ENCODE measurements around the gene MSH6.

Gene MSH6

GRCh38 chr2:47801118-47801517, 18.2 kb downstream of the MSH6 start:
- no peaks in the 10 kb centered on the region for H3K27me3 ChIP-seq (ENCODE audit: control insufficient read depth in 5 of 5, insufficient read depth in 4 of 5, low read length in 5 of 5)
- H3K9me3 ChIP-seq (ENCODE audit: control insufficient read depth in 5 of 5, low read length in 5 of 5), result peaks cover 0 to 10% (median 8%) of the 10 kb centered on the region in 5 donors
- no peak overlapping the region for H3K9ac ChIP-seq (ENCODE audit: low read length in 5 of 5)
- H3K4me3 ChIP-seq (ENCODE audit: low read depth in 1 of 5, low read length in 5 of 5), result no peak overlapping the region
- H3K36me3 ChIP-seq (ENCODE audit: control insufficient read depth in 5 of 5, insufficient read depth in 5 of 5, low read length in 5 of 5), result peaks cover 52 to 94% (median 86%) of the 10 kb centered on the region in 5 donors
- peaks cover 0 to 10% (median 3%) of the 10 kb centered on the region in 5 donors for H3K4me1 ChIP-seq (ENCODE audit: control insufficient read depth in 5 of 5, insufficient read depth in 5 of 5, low read length in 5 of 5)
- H3K27ac ChIP-seq (ENCODE audit: low read depth, low read length), result no peak overlapping the region

GRCh38 chr2:47803363-47803762, 20.4 kb downstream of the MSH6 start:
- Histone ChIP-seq H3K4me1 (ENCODE audit: control insufficient read depth in 5 of 5, insufficient read depth in 5 of 5, low read length in 5 of 5) (peaks cover 0 to 25% (median 7%) of the 10 kb centered on the region in 5 donors), H3K27me3 (ENCODE audit: control insufficient read depth in 5 of 5, insufficient read depth in 4 of 5, low read length in 5 of 5) (no peaks in the 10 kb centered on the region), H3K9ac (ENCODE audit: low read length in 5 of 5) (no peak overlapping the region), H3K9me3 (ENCODE audit: control insufficient read depth in 5 of 5, low read length in 5 of 5) (peaks cover 0 to 10% (median 8%) of the 10 kb centered on the region in 5 donors), H3K36me3 (ENCODE audit: control insufficient read depth in 5 of 5, insufficient read depth in 5 of 5, low read length in 5 of 5) (peaks cover 71 to 94% (median 77%) of the 10 kb centered on the region in 5 donors), H3K4me3 (ENCODE audit: low read depth in 1 of 5, low read length in 5 of 5) (no peak overlapping the region), H3K27ac (ENCODE audit: low read depth, low read length) (no peak overlapping the region)

- H3K9me3 ChIP-seq (ENCODE audit: control insufficient read depth in 5 of 5, low read length in 5 of 5), result peaks cover 0 to 10% (median 8%) of the 10 kb centered on the region in 5 donors
- peaks cover 71 to 94% (median 78%) of the 10 kb centered on the region in 5 donors for H3K36me3 ChIP-seq (ENCODE audit: control insufficient read depth in 5 of 5, insufficient read depth in 5 of 5, low read length in 5 of 5)
- H3K4me3 ChIP-seq (ENCODE audit: low read depth in 1 of 5, low read length in 5 of 5), result no peak overlapping the region
Measured at GRCh38 chr2:47803770-47804169, 20.8 kb downstream of the MSH6 start.

GRCh38 chr2:47805850-47806249, 22.9 kb downstream of the MSH6 start:
- Histone ChIP-seq H3K4me3 (ENCODE audit: low read depth in 1 of 5, low read length in 5 of 5) (no peak overlapping the region), H3K27me3 (ENCODE audit: control insufficient read depth in 5 of 5, insufficient read depth in 4 of 5, low read length in 5 of 5) (no peaks in the 10 kb centered on the region), H3K9ac (ENCODE audit: low read length in 5 of 5) (no peak overlapping the region), H3K36me3 (ENCODE audit: control insufficient read depth in 5 of 5, insufficient read depth in 5 of 5, low read length in 5 of 5) (peaks cover 62 to 91% (median 72%) of the 10 kb centered on the region in 5 donors), H3K9me3 (ENCODE audit: control insufficient read depth in 5 of 5, low read length in 5 of 5) (peaks cover 0 to 10% (median 8%) of the 10 kb centered on the region in 5 donors), H3K27ac (ENCODE audit: low read depth, low read length) (no peak overlapping the region), H3K4me1 (ENCODE audit: control insufficient read depth in 5 of 5, insufficient read depth in 5 of 5, low read length in 5 of 5) (peaks cover 0 to 26% (median 4%) of the 10 kb centered on the region in 5 donors)

More at GRCh38 chr2:47803770-47804169, 20.8 kb downstream of the MSH6 start:
- H3K27ac ChIP-seq (ENCODE audit: low read depth, low read length), result no peak overlapping the region
- H3K9ac ChIP-seq (ENCODE audit: low read length in 5 of 5), result no peak overlapping the region
- no peaks in the 10 kb centered on the region for H3K27me3 ChIP-seq (ENCODE audit: control insufficient read depth in 5 of 5, insufficient read depth in 4 of 5, low read length in 5 of 5)
- peaks cover 0 to 29% (median 7%) of the 10 kb centered on the region in 5 donors for H3K4me1 ChIP-seq (ENCODE audit: control insufficient read depth in 5 of 5, insufficient read depth in 5 of 5, low read length in 5 of 5)

GRCh38 chr2:47808614-47809013, 25.7 kb downstream of the MSH6 start:
- H3K9me3 ChIP-seq (ENCODE audit: control insufficient read depth in 5 of 5, low read length in 5 of 5), result peaks cover 0 to 5% (median 3%) of the 10 kb centered on the region in 5 donors
- peaks cover 0 to 26% (median 4%) of the 10 kb centered on the region in 5 donors for H3K4me1 ChIP-seq (ENCODE audit: control insufficient read depth in 5 of 5, insufficient read depth in 5 of 5, low read length in 5 of 5)
- no peak overlapping the region for H3K9ac ChIP-seq (ENCODE audit: low read length in 5 of 5)
- H3K36me3 ChIP-seq (ENCODE audit: control insufficient read depth in 5 of 5, insufficient read depth in 5 of 5, low read length in 5 of 5), result peaks cover 51 to 85% (median 69%) of the 10 kb centered on the region in 5 donors
- H3K4me3 ChIP-seq (ENCODE audit: low read depth in 1 of 5, low read length in 5 of 5), result no peak overlapping the region
- H3K27me3 ChIP-seq (ENCODE audit: control insufficient read depth in 5 of 5, insufficient read depth in 4 of 5, low read length in 5 of 5), result no peaks in the 10 kb centered on the region
- peak overlapping the region; percentile 15 for H3K27ac ChIP-seq (ENCODE audit: low read depth, low read length)

GRCh38 chr2:47809903-47810302, 27.0 kb downstream of the MSH6 start:
- no peak overlapping the region for H3K4me3 ChIP-seq (ENCODE audit: low read depth in 1 of 5, low read length in 5 of 5)
- no peak overlapping the region for H3K9ac ChIP-seq (ENCODE audit: low read length in 5 of 5)

GRCh38 chr2:47810850-47811249, 27.9 kb downstream of the MSH6 start:
- Histone ChIP-seq H3K4me1 (ENCODE audit: control insufficient read depth in 5 of 5, insufficient read depth in 5 of 5, low read length in 5 of 5) (peaks cover 0 to 20% (median 4%) of the 10 kb centered on the region in 5 donors), H3K27me3 (ENCODE audit: control insufficient read depth in 5 of 5, insufficient read depth in 4 of 5, low read length in 5 of 5) (no peaks in the 10 kb centered on the region), H3K9me3 (ENCODE audit: control insufficient read depth in 5 of 5, low read length in 5 of 5) (no peaks in the 10 kb centered on the region), H3K36me3 (ENCODE audit: control insufficient read depth in 5 of 5, insufficient read depth in 5 of 5, low read length in 5 of 5) (peaks cover 51 to 86% (median 63%) of the 10 kb centered on the region in 5 donors), H3K27ac (ENCODE audit: low read depth, low read length) (no peak overlapping the region), H3K4me3 (ENCODE audit: low read depth in 1 of 5, low read length in 5 of 5) (no peak overlapping the region), H3K9ac (ENCODE audit: low read length in 5 of 5) (no peak overlapping the region)

More at GRCh38 chr2:47809903-47810302, 27.0 kb downstream of the MSH6 start:
- Histone ChIP-seq H3K9me3 (ENCODE audit: control insufficient read depth in 5 of 5, low read length in 5 of 5) (no peaks in the 10 kb centered on the region), H3K27ac (ENCODE audit: low read depth, low read length) (no peak overlapping the region), H3K27me3 (ENCODE audit: control insufficient read depth in 5 of 5, insufficient read depth in 4 of 5, low read length in 5 of 5) (no peaks in the 10 kb centered on the region), H3K36me3 (ENCODE audit: control insufficient read depth in 5 of 5, insufficient read depth in 5 of 5, low read length in 5 of 5) (peaks cover 46 to 84% (median 64%) of the 10 kb centered on the region in 5 donors), H3K4me1 (ENCODE audit: control insufficient read depth in 5 of 5, insufficient read depth in 5 of 5, low read length in 5 of 5) (peaks cover 0 to 21% (median 4%) of the 10 kb centered on the region in 5 donors)

- H3K27ac ChIP-seq (ENCODE audit: low read depth, low read length), result no peak overlapping the region
- H3K9ac ChIP-seq (ENCODE audit: low read length in 5 of 5), result no peak overlapping the region
- peaks cover 0 to 20% (median 4%) of the 10 kb centered on the region in 5 donors for H3K4me1 ChIP-seq (ENCODE audit: control insufficient read depth in 5 of 5, insufficient read depth in 5 of 5, low read length in 5 of 5)
- H3K9me3 ChIP-seq (ENCODE audit: control insufficient read depth in 5 of 5, low read length in 5 of 5), result no peaks in the 10 kb centered on the region
- no peak overlapping the region for H3K4me3 ChIP-seq (ENCODE audit: low read depth in 1 of 5, low read length in 5 of 5)
- H3K27me3 ChIP-seq (ENCODE audit: control insufficient read depth in 5 of 5, insufficient read depth in 4 of 5, low read length in 5 of 5), result no peaks in the 10 kb centered on the region
- peaks cover 51 to 88% (median 63%) of the 10 kb centered on the region in 5 donors for H3K36me3 ChIP-seq (ENCODE audit: control insufficient read depth in 5 of 5, insufficient read depth in 5 of 5, low read length in 5 of 5)
Measured at GRCh38 chr2:47811668-47812067, 28.7 kb downstream of the MSH6 start.

- Histone ChIP-seq H3K36me3 (ENCODE audit: control insufficient read depth in 5 of 5, insufficient read depth in 5 of 5, low read length in 5 of 5) (peaks cover 57 to 87% (median 73%) of the 10 kb centered on the region in 5 donors), H3K9me3 (ENCODE audit: control insufficient read depth in 5 of 5, low read length in 5 of 5) (no peaks in the 10 kb centered on the region), H3K9ac (ENCODE audit: low read length in 5 of 5) (no peak overlapping the region), H3K27ac (ENCODE audit: low read depth, low read length) (no peak overlapping the region), H3K27me3 (ENCODE audit: control insufficient read depth in 5 of 5, insufficient read depth in 4 of 5, low read length in 5 of 5) (no peaks in the 10 kb centered on the region), H3K4me3 (ENCODE audit: low read depth in 1 of 5, low read length in 5 of 5) (no peak overlapping the region), H3K4me1 (ENCODE audit: control insufficient read depth in 5 of 5, insufficient read depth in 5 of 5, low read length in 5 of 5) (peaks cover 0 to 3% (median 0%) of the 10 kb centered on the region in 5 donors)
Measured at GRCh38 chr2:47815764-47816163, 32.8 kb downstream of the MSH6 start.

- H3K4me1 ChIP-seq (ENCODE audit: control insufficient read depth in 5 of 5, insufficient read depth in 5 of 5, low read length in 5 of 5), result no peaks in the 10 kb centered on the region
- no peaks in the 10 kb centered on the region for H3K27me3 ChIP-seq (ENCODE audit: control insufficient read depth in 5 of 5, insufficient read depth in 4 of 5, low read length in 5 of 5)
- no peak overlapping the region for H3K9ac ChIP-seq (ENCODE audit: low read length in 5 of 5)
- H3K27ac ChIP-seq (ENCODE audit: low read depth, low read length), result no peak overlapping the region
- no peak overlapping the region for H3K4me3 ChIP-seq (ENCODE audit: low read depth in 1 of 5, low read length in 5 of 5)
- no peaks in the 10 kb centered on the region for H3K9me3 ChIP-seq (ENCODE audit: control insufficient read depth in 5 of 5, low read length in 5 of 5)
- peaks cover 53 to 83% (median 75%) of the 10 kb centered on the region in 5 donors for H3K36me3 ChIP-seq (ENCODE audit: control insufficient read depth in 5 of 5, insufficient read depth in 5 of 5, low read length in 5 of 5)
Measured at GRCh38 chr2:47818777-47819176, 35.8 kb downstream of the MSH6 start.
